Cardiac muscle cell (in vitro differentiated cells and primary cell): ENCODE measurements around the gene PPIE. TPM values are rescaled to one million over a fixed set of nuclear protein-coding genes. Genes with fewer than 3 reads are reported as not detected.

Experiments used
- DNase-seq, 2 donors: peaks; one replicate each; pipeline versions ENCODE4 v3.0.0 to v3.0.0-alpha.2; 2010 to 2017; ENCODE audit warnings: low read depth in 1 of 2, low spot score in 1 of 2
- H3K27ac ChIP-seq: fragments of 200-600 bp; sonication (generic); 2 replicates; pipeline ENCODE4 v1.5.1; 2016
- H3K27me3 ChIP-seq: fragments of 200-600 bp; sonication (generic); 2 replicates; pipeline ENCODE4 v1.6.0; 2016; ENCODE audit warnings: control low read depth
- H3K36me3 ChIP-seq: fragments of 200-600 bp; sonication (generic); 2 replicates; pipeline ENCODE4 v1.5.1; 2016; ENCODE audit warnings: control low read depth
- H3K4me1 ChIP-seq: fragments of 200-600 bp; sonication (generic); 2 replicates; pipeline ENCODE4 v1.8.1; 2017; ENCODE audit warnings: low read depth, mild to moderate bottlenecking, mixed run types
- H3K4me3 ChIP-seq: fragments of 200-600 bp; sonication (generic); 2 replicates; pipeline ENCODE4 v1.5.1; 2016; ENCODE audit warnings: mild to moderate bottlenecking
- H3K9me3 ChIP-seq: fragments of 200-600 bp; sonication (generic); 2 replicates; pipeline ENCODE4 v1.5.1; 2017; ENCODE audit warnings: low read depth, mild to moderate bottlenecking, control low read depth
- CTCF ChIP-seq: IDR thresholded peaks from 2 replicates; pipeline ENCODE4 v1.5.1; 2012; ENCODE audit warnings: low read depth, mild to moderate bottlenecking, low read length
- polyA plus RNA-seq: library from polyadenylated mRNA; unstranded; fragments of >200 nt; fragmentation: Nextera tagmentation; extraction: Ambion mirVana; gene quantifications from 2 replicates; pipeline ENCODE4 v1.2.1, GENCODE V29; 2016
- total RNA-seq: library from RNA; depleted of rRNA; stranded (reverse); fragments of >200 nt; gene quantifications from 2 replicates; pipeline ENCODE4 v1.2.3, GENCODE V29; 2016

Gene PPIE
- total and polyA plus RNA-seq, 2 experiments from 2014 or later: 38.7 to 68.3 TPM

- Histone ChIP-seq H3K4me3 (no peak overlapping the region), H3K4me1 (no peaks in the 10 kb centered on the region), H3K9me3 (no peaks in the 10 kb centered on the region), H3K27ac (no peak overlapping the region), H3K27me3 (peaks cover 94% of the 10 kb centered on the region), H3K36me3 (no peaks in the 10 kb centered on the region)
- DNase-seq: no peak
- no peak for TF ChIP-seq CTCF
These were observed 20.9 kb upstream of the PPIE start for GRCh38 chr1:39717809-39718208.

- DNase-seq: peak; percentile 71 to 80
- Histone ChIP-seq H3K36me3 (no peaks in the 10 kb centered on the region), H3K9me3 (no peaks in the 10 kb centered on the region), H3K4me3 (no peak overlapping the region), H3K27ac (no peak overlapping the region), H3K27me3 (peaks cover 95% of the 10 kb centered on the region), H3K4me1 (no peaks in the 10 kb centered on the region)
- TF ChIP-seq CTCF: peak; percentile 52
These were observed 18.3 kb upstream of the PPIE start for GRCh38 chr1:39720094-39720999.

DNA sequence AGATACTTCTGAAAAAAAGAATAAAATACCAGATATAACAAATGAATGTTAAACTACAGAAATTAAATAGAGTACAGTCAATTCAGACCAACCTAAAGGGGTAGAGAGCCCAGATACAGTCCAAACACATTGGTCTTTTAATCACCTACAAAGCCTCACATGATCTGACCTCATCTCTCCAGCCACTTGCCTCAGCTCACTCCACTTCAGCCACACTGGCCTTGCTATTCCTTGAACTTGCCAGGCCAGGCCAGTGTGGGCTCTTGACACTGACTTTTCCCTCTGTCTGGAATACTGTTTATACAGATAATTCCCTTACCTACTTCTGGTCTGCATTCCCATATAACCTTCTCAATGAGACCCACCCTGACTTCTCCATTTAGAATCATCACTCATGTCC lies 17.0 kb upstream of the PPIE start:
- DNase-seq: no peak
- Histone ChIP-seq H3K4me3 (no peak overlapping the region), H3K27ac (no peak overlapping the region), H3K4me1 (no peaks in the 10 kb centered on the region), H3K9me3 (no peaks in the 10 kb centered on the region), H3K36me3 (no peaks in the 10 kb centered on the region), H3K27me3 (peaks cover 95% of the 10 kb centered on the region)
- no peak for TF ChIP-seq CTCF

DNA sequence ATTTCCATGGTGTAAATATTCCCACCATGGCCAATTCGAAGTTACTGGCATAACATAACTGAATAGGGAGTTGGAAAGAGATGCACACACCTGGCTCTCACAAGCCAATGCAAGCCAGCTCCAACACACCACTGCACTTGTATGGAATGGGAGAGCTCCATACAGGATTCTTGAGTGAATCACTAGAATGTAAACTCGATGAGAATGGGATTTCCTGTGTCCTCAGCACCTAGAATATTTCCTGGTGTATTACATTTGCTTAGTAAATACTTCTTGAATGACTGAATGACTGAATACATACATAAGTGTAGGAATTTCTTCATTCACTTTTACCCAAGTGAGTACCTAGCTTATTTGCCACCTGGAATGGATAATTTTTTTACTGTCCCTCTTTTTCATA lies 16.2 kb upstream of the PPIE start:
- Histone ChIP-seq H3K9me3 (no peaks in the 10 kb centered on the region), H3K27ac (no peak overlapping the region), H3K4me1 (no peaks in the 10 kb centered on the region), H3K36me3 (no peaks in the 10 kb centered on the region), H3K27me3 (peaks cover 95% of the 10 kb centered on the region), H3K4me3 (no peak overlapping the region)
- no peak for TF ChIP-seq CTCF
- no peak for DNase-seq

DNA sequence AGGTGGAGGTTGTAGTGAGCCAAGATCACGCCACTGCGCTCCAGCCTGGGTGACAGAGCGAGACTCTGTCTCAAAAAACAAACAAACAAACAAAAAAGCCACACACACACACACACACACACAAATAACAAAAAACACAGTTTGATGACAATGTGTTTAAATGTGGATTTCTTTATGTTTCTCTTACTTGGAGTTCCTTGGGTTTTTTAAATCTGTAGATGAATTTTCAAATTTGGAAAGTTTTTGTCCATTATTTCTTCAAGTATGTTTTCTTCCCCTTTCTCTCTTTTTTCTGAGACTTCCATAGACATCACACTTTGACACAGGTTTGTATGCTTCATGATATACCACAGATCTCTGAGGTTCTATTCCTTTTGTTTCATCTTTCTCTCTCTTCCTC lies 12.1 kb upstream of the PPIE start:
- H3K27ac ChIP-seq: no peak overlapping the region
- no peak overlapping the region for H3K4me3 ChIP-seq
- no peaks in the 10 kb centered on the region for H3K9me3 ChIP-seq
- TF ChIP-seq CTCF: no peak
- peaks cover 100% of the 10 kb centered on the region for H3K27me3 ChIP-seq
- no peak for DNase-seq
- H3K4me1 ChIP-seq: no peaks in the 10 kb centered on the region
- no peaks in the 10 kb centered on the region for H3K36me3 ChIP-seq
